Transverse colon (tissue), 4 donors: ENCODE measurements around the gene G3BP2.

Source experiments
- CTCF ChIP-seq, 5 experiments: fragments of 200-600 bp in 3 of 5; fragments of 450-650 bp in 2 of 5; sonication (generic) in 3 of 5; IDR thresholded peaks; 1 replicate in 2 of 5; 2 replicates in 3 of 5; pipeline ENCODE4 v1.5.1; 2016 to 2017; ENCODE audit warnings: antibody characterized with exemption in 5 of 5, inconsistent platforms in 3 of 5, mild to moderate bottlenecking in 2 of 5, moderate library complexity in 1 of 5
- POLR2AphosphoS5 ChIP-seq, 3 donors: sonication (generic); formaldehyde crosslinking; IDR thresholded peaks; one replicate each; pipeline ENCODE4 v1.6.1; 2016; ENCODE audit warnings: antibody characterized with exemption in 3 of 3

GRCh38 chr4:75666299-75666698 is 6.9 kb downstream of the G3BP2 start:
- TF ChIP-seq CTCF (IDR thresholded peaks at IDR 0.05): no peak
- no peak for TF ChIP-seq POLR2AphosphoS5 (IDR thresholded peaks at IDR 0.05)
